Bronchial epithelial cell (primary cell): ENCODE measurements around the gene CHN1. TPM values are rescaled to one million over a fixed set of nuclear protein-coding genes. Genes with fewer than 3 reads are reported as not detected.

Experiments
- DNase-seq: peaks from one replicate; pipeline ENCODE4 v3.0.0-alpha.2; 2010; ENCODE audit warnings: low read depth
- FAIRE-seq: peaks from 2 replicates; lab custom pipeline; 2011; peaks lifted over from hg19 to GRCh38; lab: Jason Lieb, UNC
- H3K27me3 ChIP-seq: 2 replicates; pipeline ENCODE4 v1.5.1; 2011; ENCODE audit warnings: low read length; ENCODE audit not compliant: control insufficient read depth, insufficient read depth
- H3K36me3 ChIP-seq: 2 replicates; pipeline ENCODE4 v1.5.1; 2011; ENCODE audit warnings: low read length; ENCODE audit not compliant: control insufficient read depth, insufficient read depth
- H3K4me3 ChIP-seq: 2 replicates; pipeline ENCODE4 v1.5.1; 2011; ENCODE audit warnings: mild to moderate bottlenecking, low read depth, low read length, control low read depth
- total RNA-seq: library from RNA; depleted of rRNA; stranded (reverse); fragments of >200 nt; gene quantifications from 2 replicates; pipeline ENCODE4 v1.2.1, GENCODE V29; 2014
- TF ChIP-seq, protein P1 (sequence below): IDR thresholded peaks from 2 replicates; pipeline ENCODE4 v1.5.1; 2011; ENCODE audit warnings: mild to moderate bottlenecking, moderate library complexity, low read length, control low read depth, inconsistent platforms; ENCODE audit not compliant: insufficient read depth, severe bottlenecking

The CHN1 gene
- total RNA-seq, 1 donor from 2014 or later = 2.6 TPM

DNA sequence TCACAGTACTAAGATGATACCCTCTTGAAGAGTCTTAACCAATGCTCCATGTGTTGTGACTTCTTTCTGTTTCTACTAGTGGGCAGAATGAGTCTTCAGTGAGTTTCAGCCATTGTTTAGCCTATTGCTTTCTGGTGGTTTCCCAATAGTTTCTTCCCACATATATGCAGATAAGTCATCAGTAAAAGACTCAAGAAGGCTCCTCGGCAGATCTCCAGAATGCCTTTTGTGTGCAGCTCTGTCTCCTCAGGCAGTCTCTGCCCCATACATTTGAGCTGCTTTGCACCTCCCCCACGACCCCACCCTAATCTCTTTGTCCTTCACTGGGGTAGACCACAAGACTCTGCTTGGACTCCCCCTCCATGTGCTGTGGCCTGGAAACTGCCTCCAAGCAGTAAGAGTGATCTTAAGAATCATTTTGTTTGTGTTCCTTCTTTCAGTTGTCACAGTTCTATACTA, 169.4 kb downstream of the CHN1 start:
- Histone ChIP-seq H3K27me3 (no peaks in the 10 kb centered on the region), H3K4me3 (no peak overlapping the region), H3K36me3 (no peaks in the 10 kb centered on the region)
- no peak for FAIRE-seq
- TF ChIP-seq, protein P1, sequence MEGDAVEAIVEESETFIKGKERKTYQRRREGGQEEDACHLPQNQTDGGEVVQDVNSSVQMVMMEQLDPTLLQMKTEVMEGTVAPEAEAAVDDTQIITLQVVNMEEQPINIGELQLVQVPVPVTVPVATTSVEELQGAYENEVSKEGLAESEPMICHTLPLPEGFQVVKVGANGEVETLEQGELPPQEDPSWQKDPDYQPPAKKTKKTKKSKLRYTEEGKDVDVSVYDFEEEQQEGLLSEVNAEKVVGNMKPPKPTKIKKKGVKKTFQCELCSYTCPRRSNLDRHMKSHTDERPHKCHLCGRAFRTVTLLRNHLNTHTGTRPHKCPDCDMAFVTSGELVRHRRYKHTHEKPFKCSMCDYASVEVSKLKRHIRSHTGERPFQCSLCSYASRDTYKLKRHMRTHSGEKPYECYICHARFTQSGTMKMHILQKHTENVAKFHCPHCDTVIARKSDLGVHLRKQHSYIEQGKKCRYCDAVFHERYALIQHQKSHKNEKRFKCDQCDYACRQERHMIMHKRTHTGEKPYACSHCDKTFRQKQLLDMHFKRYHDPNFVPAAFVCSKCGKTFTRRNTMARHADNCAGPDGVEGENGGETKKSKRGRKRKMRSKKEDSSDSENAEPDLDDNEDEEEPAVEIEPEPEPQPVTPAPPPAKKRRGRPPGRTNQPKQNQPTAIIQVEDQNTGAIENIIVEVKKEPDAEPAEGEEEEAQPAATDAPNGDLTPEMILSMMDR = no peak
- peak; percentile 84 for DNase-seq

DNA sequence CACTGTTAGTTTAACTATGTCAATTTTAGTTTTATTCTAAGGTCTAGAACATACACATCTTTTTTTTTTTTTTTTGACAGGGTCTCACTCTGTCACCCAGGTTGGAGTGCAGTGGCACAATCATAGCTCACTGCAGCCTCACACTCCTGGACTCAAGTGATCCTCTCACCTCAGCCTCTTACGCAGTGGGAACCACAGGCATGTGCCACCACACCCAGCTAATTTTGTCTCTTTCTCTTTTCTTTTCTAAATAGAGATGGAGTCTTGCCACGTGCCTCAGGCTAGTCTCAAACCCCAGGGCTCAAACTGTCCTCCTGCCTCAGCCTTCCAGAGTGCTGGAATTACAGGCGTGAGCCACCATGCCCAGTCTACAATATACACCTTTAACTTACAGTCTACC, 171.4 kb downstream of the CHN1 start:
- Histone ChIP-seq H3K36me3 (no peaks in the 10 kb centered on the region), H3K4me3 (no peak overlapping the region), H3K27me3 (no peaks in the 10 kb centered on the region)
- no peak for DNase-seq
- TF ChIP-seq, protein P1 = no peak
- no peak for FAIRE-seq

DNA sequence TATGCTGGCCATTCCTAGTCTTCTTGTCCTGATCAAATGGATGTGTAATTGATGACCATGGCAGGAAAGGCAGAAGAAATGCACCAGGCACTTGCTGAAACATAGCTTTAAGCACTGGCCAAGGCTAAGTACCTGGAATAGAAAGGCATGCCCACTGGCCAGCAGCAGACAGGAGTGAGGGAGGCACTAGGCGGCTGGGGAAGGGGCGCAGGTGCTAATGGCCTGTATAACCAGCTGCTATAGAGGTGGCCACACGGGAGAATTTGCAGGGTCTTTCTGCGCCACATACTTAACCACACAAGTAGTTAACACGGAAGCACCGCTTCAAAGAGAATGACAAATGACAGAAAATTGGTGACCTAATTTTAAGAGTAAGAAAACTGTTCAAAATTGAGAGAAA, 174.6 kb downstream of the CHN1 start:
- H3K27me3 ChIP-seq = no peaks in the 10 kb centered on the region
- no peak for FAIRE-seq
- H3K4me3 ChIP-seq = no peak overlapping the region
- TF ChIP-seq, protein P1 = no peak
- H3K36me3 ChIP-seq = no peaks in the 10 kb centered on the region
- DNase-seq = no peak

DNA sequence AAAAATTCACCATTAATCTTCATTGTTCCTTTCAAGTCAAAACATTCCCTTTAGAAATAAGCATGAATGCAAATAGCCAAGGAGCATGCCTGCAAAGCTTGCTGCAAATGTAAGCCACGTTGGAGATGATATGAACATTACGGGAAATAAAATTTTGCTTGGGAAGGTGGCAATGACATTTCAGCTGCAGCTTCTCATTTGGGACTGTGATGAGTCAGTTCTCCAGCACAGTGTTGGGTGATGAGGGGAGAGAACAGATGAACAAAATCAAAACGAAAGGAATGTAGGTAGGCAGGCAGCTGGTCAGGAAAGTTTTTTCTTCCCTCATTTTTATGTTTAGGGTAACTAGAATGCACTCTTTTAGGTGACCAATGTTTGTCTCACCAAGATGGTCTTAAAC, 175.6 kb downstream of the CHN1 start:
- FAIRE-seq = no peak
- TF ChIP-seq, protein P1 = no peak
- H3K36me3 ChIP-seq = no peaks in the 10 kb centered on the region
- H3K4me3 ChIP-seq = no peak overlapping the region
- H3K27me3 ChIP-seq = no peaks in the 10 kb centered on the region
- no peak for DNase-seq

DNA sequence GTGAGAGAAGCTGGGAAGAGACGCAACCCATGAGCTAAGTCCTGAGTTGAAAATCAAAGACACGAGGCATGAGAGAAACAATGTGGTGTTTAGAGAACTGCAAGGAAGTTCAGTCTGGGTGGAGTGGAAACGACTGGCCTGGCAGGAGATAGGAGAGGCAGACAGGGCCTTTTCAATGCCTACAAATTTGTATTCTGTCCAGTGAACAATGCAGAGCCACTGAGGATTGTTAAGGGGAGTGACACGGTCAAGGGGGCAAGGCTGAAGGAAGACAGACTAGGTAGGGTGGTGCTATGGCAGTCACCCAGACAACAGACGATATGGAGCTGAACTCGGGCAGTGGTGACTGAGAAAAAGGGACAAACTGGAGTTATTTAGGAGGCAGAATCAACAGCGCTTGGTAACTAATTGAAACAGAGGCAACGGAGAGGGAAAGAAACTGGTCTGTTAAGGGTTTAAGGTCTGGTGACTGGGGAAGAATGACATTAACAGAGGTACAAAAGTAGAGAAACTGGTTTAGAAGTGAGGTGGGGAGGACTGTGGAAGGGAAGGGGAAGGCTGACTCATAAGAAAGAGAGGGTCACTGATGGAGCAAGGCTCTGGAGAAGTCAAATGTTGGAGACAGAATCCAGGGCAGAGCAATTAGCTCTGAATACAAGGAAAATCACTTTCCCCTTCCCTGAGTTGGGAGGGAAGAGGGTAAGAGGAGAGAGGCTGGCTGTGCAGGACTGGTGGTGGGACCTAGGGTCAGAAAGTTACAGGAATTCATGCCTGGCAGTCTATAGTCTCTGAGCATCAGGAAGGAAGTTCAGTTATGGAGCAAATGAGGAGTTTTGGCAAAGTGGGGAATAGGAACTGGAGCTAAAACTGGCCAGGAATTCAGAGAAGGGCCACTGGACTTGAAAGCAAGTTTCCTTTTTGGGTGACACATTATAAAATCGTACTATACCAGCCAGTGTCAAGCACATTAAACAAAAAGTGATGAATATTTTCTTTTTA, 177.5 kb downstream of the CHN1 start:
- DNase-seq (peak; percentile 69), FAIRE-seq (no peak)
- H3K27me3 ChIP-seq = no peaks in the 10 kb centered on the region
- H3K36me3 ChIP-seq = no peaks in the 10 kb centered on the region
- TF ChIP-seq, protein P1 = no peak
- H3K4me3 ChIP-seq = no peak overlapping the region
